PC-9 (cell line): ENCODE measurements around the gene EIF5A. TPM values are rescaled to one million over a fixed set of nuclear protein-coding genes. Genes with fewer than 3 reads are reported as not detected.

Source experiments
- BruUV-seq: library from RNA; stranded (reverse); fragments of 400-500 nt; replicated peaks from 2 replicates; lab custom pipeline; 2021; lab: Mats Ljungman, UMichigan
- CTCF ChIA-PET: fragments of 300-600 bp; sonication (Branson Sonifier 250); formaldehyde crosslinking; loops from one replicate; lab custom pipeline; 2022; ENCODE audit warnings: antibody characterized with exemption; lab: Charles Lee
- POLR2A ChIA-PET: fragments of 300-600 bp; sonication (Branson Sonifier 250); formaldehyde crosslinking; loops from one replicate; lab custom pipeline; 2022; ENCODE audit warnings: antibody characterized with exemption; ENCODE audit not compliant: unreplicated experiment; lab: Charles Lee
- DNase-seq, 2 experiments: peaks; one replicate each; pipeline versions ENCODE4 v3.0.0 to v3.0.0-alpha.2; 2015 to 2022; ENCODE audit warnings: mixed read lengths in 1 of 2
- H2AFZ ChIP-seq: fragments of 200-600 bp; sonication (generic); 2 replicates; pipeline ENCODE4 v1.8.1; 2017; ENCODE audit warnings: antibody characterized with exemption
- H3F3A ChIP-seq: fragments of 200-600 bp; sonication (generic); 2 replicates; pipeline ENCODE4 v1.8.1; 2017; ENCODE audit warnings: antibody characterized with exemption, mild to moderate bottlenecking, low read depth; ENCODE audit not compliant: insufficient read depth
- H3K27ac ChIP-seq: fragments of 200-600 bp; sonication (generic); 2 replicates; pipeline ENCODE4 v1.6.1; 2016; ENCODE audit warnings: mixed run types
- H3K27me3 ChIP-seq: fragments of 200-600 bp; sonication (generic); 2 replicates; pipeline ENCODE4 v1.6.1; 2016; ENCODE audit warnings: low read depth, mixed run types; ENCODE audit not compliant: insufficient read depth
- H3K36me3 ChIP-seq: fragments of 200-600 bp; sonication (generic); 2 replicates; pipeline ENCODE4 v1.6.1; 2016; ENCODE audit warnings: low read depth, mixed run types
- H3K4me1 ChIP-seq: fragments of 200-600 bp; sonication (generic); replicated peaks from 2 replicates; pipeline ENCODE4 v1.6.1; 2016; ENCODE audit warnings: mixed run types; ENCODE audit not compliant: insufficient read depth
- H3K4me2 ChIP-seq: fragments of 200-600 bp; sonication (generic); 2 replicates; pipeline ENCODE4 v1.6.1; 2017; ENCODE audit warnings: mixed run types
- H3K4me3 ChIP-seq: fragments of 200-600 bp; sonication (generic); 2 replicates; pipeline ENCODE4 v1.6.1; 2016; ENCODE audit warnings: mixed run types
- H3K79me2 ChIP-seq: fragments of 200-600 bp; sonication (generic); 2 replicates; pipeline ENCODE4 v1.6.1; 2017; ENCODE audit warnings: low read depth, mixed run types
- H3K9me2 ChIP-seq: fragments of 200-600 bp; sonication (generic); 2 replicates; pipeline ENCODE4 v1.8.1; 2017; ENCODE audit warnings: mild to moderate bottlenecking; ENCODE audit not compliant: insufficient read depth
- H3K9me3 ChIP-seq: fragments of 200-600 bp; sonication (generic); 2 replicates; pipeline ENCODE4 v1.8.1; 2016; ENCODE audit warnings: low read depth; ENCODE audit not compliant: insufficient read depth
- H4K20me1 ChIP-seq: fragments of 200-600 bp; sonication (generic); 2 replicates; pipeline ENCODE4 v1.8.1; 2017; ENCODE audit not compliant: insufficient read depth
- CTCF ChIP-seq: fragments of 200-600 bp; sonication (generic); conservative IDR thresholded peaks from 2 replicates; pipeline ENCODE4 v1.6.1; 2017; ENCODE audit warnings: mixed run types, antibody characterized with exemption, mild to moderate bottlenecking, moderate library complexity
- EZH2 ChIP-seq: fragments of 200-600 bp; sonication (generic); IDR thresholded peaks from 2 replicates; pipeline ENCODE4 v1.8.0; 2017; ENCODE audit warnings: antibody characterized with exemption, low read depth
- intact Hi-C: fragments of 100-400 bp; cut with micrococcal nuclease; formaldehyde crosslinking; loops from one replicate; pipeline ENCODE4 v1.10.0; 2022; ENCODE audit not compliant: unreplicated experiment
- total RNA-seq: library from RNA; stranded (reverse); gene quantifications from 2 replicates; pipeline ENCODE4 v1.2.3, GENCODE V29; 2021

The EIF5A gene
- total RNA-seq, 1 experiment from 2014 or later = 1,298 TPM

- Histone ChIP-seq H3F3A (peaks cover 32% of the 10 kb centered on the region; the same call in 1 of the 2 replicates), H3K27me3 (no peaks in the 10 kb centered on the region), H3K79me2 (no peaks in the 10 kb centered on the region), H3K4me2 (peak overlapping the region; percentile 82), H3K9me3 (no peaks in the 10 kb centered on the region), H3K36me3 (no peaks in the 10 kb centered on the region), H3K4me1 (peaks cover 25% of the 10 kb centered on the region), H3K9me2 (no peaks in the 10 kb centered on the region), H2AFZ (peak overlapping the region; percentile 44; the same call in 1 of the 2 replicates), H3K4me3 (peak overlapping the region; percentile 36), H3K27ac (no peak overlapping the region), H4K20me1 (no peaks in the 10 kb centered on the region)
- TF ChIP-seq CTCF (peak; percentile 95), EZH2 (no peak)
- intact Hi-C loops = loop anchor here (1.0 kb wide), 2 partner anchors 16 to 250 kb away; no protein-coding TSS in a partner anchor
- no TSS peak for BruUV-seq
- peak; percentile 61 to 90 for DNase-seq
- CTCF ChIA-PET = interaction anchor here (0.7 to 1.3 kb wide), 5 partner anchors 9 to 324 kb away, joined by 3 to 5 read pairs (median 3); no protein-coding TSS in a partner anchor
- POLR2A ChIA-PET = interaction anchor here (0.7 kb wide), 1 partner anchor 49 kb away, joined by 5 read pairs; no protein-coding TSS in a partner anchor
Measured at GRCh38 chr17:7296189-7296861, 11.1 kb upstream of the EIF5A start.

- POLR2A ChIA-PET = no interaction called here
- Histone ChIP-seq H3K79me2 (peaks cover 18% of the 10 kb centered on the region), H3K9me2 (no peaks in the 10 kb centered on the region), H3K27ac (no peak overlapping the region), H3K4me2 (no peak overlapping the region), H2AFZ (no peak overlapping the region), H3K4me3 (no peak overlapping the region), H4K20me1 (peaks cover 4% of the 10 kb centered on the region), H3K4me1 (peaks cover under 1% of the 10 kb centered on the region), H3K27me3 (no peaks in the 10 kb centered on the region), H3F3A (peaks cover 29% of the 10 kb centered on the region), H3K36me3 (peaks cover 6% of the 10 kb centered on the region), H3K9me3 (no peaks in the 10 kb centered on the region)
- intact Hi-C loops = no loop called here
- CTCF ChIA-PET = no interaction called here
- no peak for DNase-seq
- BruUV-seq = no TSS peak
- TF ChIP-seq CTCF = no peak
- TF ChIP-seq EZH2 = no peak
Measured at GRCh38 chr17:7304179-7304578, 3.2 kb upstream of the EIF5A start.

- intact Hi-C loops = loop anchor here (1.0 to 5.0 kb wide), 5 partner anchors 21 to 381 kb away; partner anchors contain the start of genes CLDN7, NEURL4, POLR2A and WRAP53
- ChIA-PET POLR2A (no interaction called here), CTCF (no interaction called here)
- no TSS peak for BruUV-seq
- Histone ChIP-seq H3K4me2 (peak overlapping the region; percentile 98), H3K9me3 (no peaks in the 10 kb centered on the region), H2AFZ (no peak overlapping the region), H3K27me3 (no peaks in the 10 kb centered on the region), H3K36me3 (peaks cover 37% of the 10 kb centered on the region), H3K9me2 (no peaks in the 10 kb centered on the region), H3K27ac (peak overlapping the region; percentile 96), H4K20me1 (peaks cover 40% of the 10 kb centered on the region), H3K4me3 (peak overlapping the region; percentile 86), H3F3A (peaks cover 65% of the 10 kb centered on the region), H3K4me1 (peaks cover 26% of the 10 kb centered on the region), H3K79me2 (peaks cover 51% of the 10 kb centered on the region)
- no peak for TF ChIP-seq CTCF
- TF ChIP-seq EZH2 = no peak
- DNase-seq = peak in 1 of 2 experiments; percentile 33
Measured at GRCh38 chr17:7307686-7308624, 527 bp downstream of the EIF5A start.
